WTC11 (cell line): ENCODE measurements around the gene TMEM9B.

Experiments used
- CTCF ChIP-seq: fragments of 200-600 bp; IDR thresholded peaks from 2 replicates; pipeline ENCODE4 v1.8.0; 2022; ENCODE audit warnings: antibody characterized with exemption
- FOXP4 ChIP-seq: sonication (generic); formaldehyde crosslinking; IDR thresholded peaks from 2 replicates; pipeline ENCODE4 v1.8.0; 2022; ENCODE audit warnings: mild to moderate bottlenecking, missing genetic modification reagents
- STAT6 ChIP-seq: sonication (generic); formaldehyde crosslinking; conservative IDR thresholded peaks from 2 replicates; pipeline ENCODE4 v1.8.1; 2023; ENCODE audit warnings: mild to moderate bottlenecking, low read depth, missing genetic modification reagents, moderate library complexity
- USF1 ChIP-seq: sonication (generic); formaldehyde crosslinking; IDR thresholded peaks from 2 replicates; pipeline ENCODE4 v1.8.0; 2022; ENCODE audit warnings: mild to moderate bottlenecking, missing genetic modification reagents
- USF2 ChIP-seq: sonication (generic); formaldehyde crosslinking; IDR thresholded peaks from 2 replicates; pipeline ENCODE4 v1.8.1; 2023; ENCODE audit warnings: mild to moderate bottlenecking, missing genetic modification reagents, moderate library complexity
- ZSCAN18 ChIP-seq: fragments of 250-450 bp; sonication (Bioruptor Pico); IDR thresholded peaks from 2 replicates; pipeline ENCODE4 v2.1.2; 2022; ENCODE audit warnings: mild to moderate bottlenecking, moderate library complexity

- TF ChIP-seq CTCF (no peak), ZSCAN18 (CRISPR knock-in tag) (no peak), STAT6 (CRISPR knock-in tag) (no peak), USF1 (CRISPR knock-in tag) (no peak), FOXP4 (CRISPR knock-in tag) (no peak), USF2 (CRISPR knock-in tag) (no peak)
These were observed 2.9 kb upstream of the TMEM9B start for GRCh38 chr11:8967184-8967583.
